GM12892 (cell line): Measurements from ENCODE around the gene DYRK2.

Experiments used
- POLR2A ChIP-seq: IDR thresholded peaks from 2 replicates; pipeline ENCODE4 v1.6.1; 2011; ENCODE audit warnings: low read depth, low read length, control low read depth
- POLR2AphosphoS5 ChIP-seq: IDR thresholded peaks from 2 replicates; pipeline ENCODE4 v1.6.1; 2011; ENCODE audit warnings: low read depth, low read length, control low read depth

DNA sequence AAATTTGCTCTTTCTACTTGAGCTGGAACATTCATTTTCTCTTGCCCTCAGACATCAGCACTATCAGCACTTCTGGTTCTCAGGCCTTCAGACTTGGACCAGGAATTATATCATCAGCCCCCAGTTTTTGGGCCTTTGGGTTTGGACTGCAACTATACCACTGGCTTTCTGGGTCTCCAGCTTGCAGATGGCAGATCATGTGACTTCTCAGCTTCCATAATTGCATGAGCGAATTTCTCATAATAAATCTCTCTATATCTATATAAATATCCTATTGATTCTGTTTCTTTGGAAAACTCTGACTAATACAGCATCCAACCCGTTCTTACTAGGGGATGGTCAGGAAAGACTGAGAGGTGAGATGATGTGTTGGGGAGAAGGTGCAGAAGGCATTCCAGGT, 22.4 kb upstream of the DYRK2 start:
- TF ChIP-seq POLR2AphosphoS5 (no peak), POLR2A (no peak)
